A549 (cell line): ENCODE results near the gene HEBP1. TPM values are rescaled to one million over a fixed set of nuclear protein-coding genes. Genes with fewer than 3 reads are reported as not detected.

ENCODE experiments used
- ATAC-seq, 2 experiments: fragments of 200-7000 bp in 1 of 2; fragments of >200 bp in 1 of 2; cut with Nextera tagmentation in 1 of 2; cut with Tn5 transposase in 1 of 2; 3 replicates each; pipeline versions ENCODE4 v1.8.0 to v1.9.1; 2018 to 2020; ENCODE audit warnings: mild to moderate bottlenecking in 1 of 2, moderate library complexity in 1 of 2
- CTCF ChIA-PET: fragments of 300-600 bp; sonication (Branson Sonifier 250); formaldehyde crosslinking; extraction: SDS; loops from one replicate; lab custom pipeline; 2021; ENCODE audit warnings: antibody characterized with exemption, inconsistent platforms; lab: Yijun Ruan, JAX
- POLR2A ChIA-PET: fragments of 350-600 bp; formaldehyde crosslinking; extraction: SDS; loops from one replicate; lab custom pipeline; 2021; ENCODE audit warnings: antibody characterized with exemption, inconsistent platforms; lab: Yijun Ruan, JAX
- DNase-seq, 2 experiments: peaks; one replicate each; pipeline versions ENCODE4 v3.0.0 to v3.0.0-alpha.2; 2011 to 2016; ENCODE audit warnings: low read depth in 1 of 2, low spot score in 1 of 2
- FAIRE-seq: peaks from 2 replicates; lab custom pipeline; 2011; peaks lifted over from hg19 to GRCh38; lab: Jason Lieb, UNC
- H3K27ac ChIP-seq, 2 experiments: fragments of >200 bp; sonication (Bioruptor Twin); formaldehyde crosslinking; 3 replicates each; pipeline ENCODE4 v1.5.1; 2016 to 2017
- H3K4me1 ChIP-seq: fragments of >200 bp; sonication (Bioruptor Twin); formaldehyde crosslinking; 3 replicates; pipeline ENCODE4 v1.6.1; 2016
- H3K4me2 ChIP-seq: fragments of >200 bp; sonication (Bioruptor Twin); formaldehyde crosslinking; 3 replicates; pipeline ENCODE4 v1.6.1; 2016
- H3K4me3 ChIP-seq: fragments of >200 bp; sonication (Bioruptor Twin); formaldehyde crosslinking; 3 replicates; pipeline ENCODE4 v1.5.1; 2016
- H3K9me3 ChIP-seq: fragments of >200 bp; sonication (Bioruptor Twin); formaldehyde crosslinking; 3 replicates; pipeline ENCODE4 v1.6.1; 2016
- BHLHE40 ChIP-seq: IDR thresholded peaks from 2 replicates; pipeline ENCODE4 v1.6.1; 2012; ENCODE audit warnings: low read depth, low read length, inconsistent platforms
- CBX2 ChIP-seq: fragments of 200-600 bp; sonication (generic); IDR thresholded peaks from 2 replicates; pipeline ENCODE4 v1.6.1; 2016; ENCODE audit warnings: low read depth, mild to moderate bottlenecking, borderline replicate concordance
- CBX8 ChIP-seq: fragments of 200-600 bp; sonication (generic); IDR thresholded peaks from 2 replicates; pipeline ENCODE4 v1.6.1; 2016
- CEBPB ChIP-seq, 2 experiments: fragments of >200 bp in 1 of 2; sonication (Bioruptor Twin) in 1 of 2; formaldehyde crosslinking in 1 of 2; IDR thresholded peaks; 2 replicates each; pipeline ENCODE4 v1.6.1; 2012 to 2016
- CHD2 ChIP-seq: fragments of 150-350 bp; IDR thresholded peaks from 2 replicates; pipeline ENCODE4 v1.6.1; 2014; ENCODE audit warnings: low read length; ENCODE audit not compliant: partially characterized antibody
- EHF ChIP-seq: fragments of 250-450 bp; sonication (Bioruptor Pico); IDR thresholded peaks from 2 replicates; pipeline ENCODE4 v1.5.0; 2020; ENCODE audit warnings: mild to moderate bottlenecking
- EHMT2 ChIP-seq: fragments of 200-600 bp; sonication (generic); IDR thresholded peaks from 2 replicates; pipeline ENCODE4 v1.6.1; 2016; ENCODE audit warnings: antibody characterized with exemption, low read depth, mild to moderate bottlenecking, moderate library complexity
- EP300 ChIP-seq, 2 experiments: fragments of >200 bp; sonication (Bioruptor Twin); formaldehyde crosslinking; IDR thresholded peaks; 2 replicates in 1 of 2; 3 replicates in 1 of 2; pipeline ENCODE4 v1.6.1; 2016 to 2017
- FOSB ChIP-seq: fragments of 250-450 bp; sonication (Bioruptor Pico); IDR thresholded peaks from 2 replicates; pipeline ENCODE4 v1.5.0; 2020; ENCODE audit warnings: mild to moderate bottlenecking, moderate library complexity
- FOSL2 ChIP-seq, 2 experiments: fragments of 450-650 bp in 1 of 2; fragments of >200 bp in 1 of 2; sonication (Bioruptor Twin) in 1 of 2; formaldehyde crosslinking; IDR thresholded peaks; 2 replicates each; pipeline versions ENCODE4 v1.5.0 to v1.6.1; 2016 to 2020; ENCODE audit warnings: mild to moderate bottlenecking in 1 of 2, moderate library complexity in 1 of 2
- FOXS1 ChIP-seq: fragments of 250-450 bp; sonication (Bioruptor Pico); IDR thresholded peaks from 2 replicates; pipeline ENCODE4 v1.5.0; 2020; ENCODE audit warnings: mild to moderate bottlenecking, moderate library complexity
- GATA3 ChIP-seq: IDR thresholded peaks from 2 replicates; pipeline ENCODE4 v1.6.1; 2012; ENCODE audit warnings: borderline replicate concordance
- HDAC2 ChIP-seq: fragments of 200-600 bp; sonication (generic); IDR thresholded peaks from 2 replicates; pipeline ENCODE4 v1.6.1; 2016
- HOXA7 ChIP-seq: fragments of 250-450 bp; sonication (Bioruptor Pico); IDR thresholded peaks from 2 replicates; pipeline ENCODE4 v1.5.0; 2020; ENCODE audit warnings: mild to moderate bottlenecking, moderate library complexity
- HOXB13 ChIP-seq: fragments of 250-450 bp; sonication (Bioruptor Pico); IDR thresholded peaks from 2 replicates; pipeline ENCODE4 v1.5.0; 2020; ENCODE audit warnings: low read depth, mild to moderate bottlenecking, moderate library complexity
- HOXB5 ChIP-seq: fragments of 250-450 bp; sonication (Bioruptor Pico); IDR thresholded peaks from 2 replicates; pipeline ENCODE4 v1.5.0; 2020; ENCODE audit warnings: mild to moderate bottlenecking, moderate library complexity
- JUN ChIP-seq, 2 experiments: fragments of >200 bp; sonication (Bioruptor Twin); formaldehyde crosslinking; IDR thresholded peaks; 2 replicates in 1 of 2; 3 replicates in 1 of 2; pipeline ENCODE4 v1.6.1; 2016 to 2017
- JUNB ChIP-seq: fragments of >200 bp; sonication (Bioruptor Twin); formaldehyde crosslinking; IDR thresholded peaks from 2 replicates; pipeline ENCODE4 v1.6.1; 2016
- MAX ChIP-seq: IDR thresholded peaks from 2 replicates; pipeline ENCODE4 v1.6.1; 2012
- NR3C1 ChIP-seq: fragments of >200 bp; sonication (Bioruptor Twin); formaldehyde crosslinking; IDR thresholded peaks from 3 replicates; pipeline ENCODE4 v1.6.1; 2017
- PBX3 ChIP-seq: IDR thresholded peaks from 2 replicates; pipeline ENCODE4 v1.6.1; 2012
- PHF8 ChIP-seq: fragments of 200-600 bp; sonication (generic); IDR thresholded peaks from 2 replicates; pipeline ENCODE4 v1.6.1; 2016; ENCODE audit warnings: low read depth, mild to moderate bottlenecking, antibody characterized with exemption, moderate library complexity, borderline replicate concordance
- POLR2A ChIP-seq: IDR thresholded peaks from 2 replicates; pipeline ENCODE4 v1.6.1; 2012; ENCODE audit warnings: mild to moderate bottlenecking, low read length
- POLR2AphosphoS2 ChIP-seq: conservative IDR thresholded peaks from 2 replicates; pipeline ENCODE4 v1.6.1; 2012; ENCODE audit warnings: low read length, improper control_type of control experiment, inconsistent platforms
- RARB ChIP-seq: fragments of 250-450 bp; sonication (Bioruptor Pico); IDR thresholded peaks from 2 replicates; pipeline ENCODE4 v1.8.0; 2021; ENCODE audit warnings: mild to moderate bottlenecking, moderate library complexity
- RCOR1 ChIP-seq: fragments of 150-350 bp; IDR thresholded peaks from 2 replicates; pipeline ENCODE4 v1.6.1; 2014; ENCODE audit warnings: antibody characterized with exemption, low read length, low read depth
- TFCP2L1 ChIP-seq: fragments of 250-450 bp; sonication (Bioruptor Pico); IDR thresholded peaks from 2 replicates; pipeline ENCODE4 v1.5.0; 2021; ENCODE audit warnings: mild to moderate bottlenecking
- TP53 ChIP-seq: fragments of 250-450 bp; sonication (Bioruptor Pico); IDR thresholded peaks from 2 replicates; pipeline ENCODE4 v1.5.0; 2021; ENCODE audit warnings: mild to moderate bottlenecking, moderate library complexity
- USF2 ChIP-seq: fragments of 450-650 bp; IDR thresholded peaks from 2 replicates; pipeline ENCODE4 v1.6.1; 2014; ENCODE audit warnings: antibody characterized with exemption
- ZC3H11A ChIP-seq: fragments of 450-650 bp; IDR thresholded peaks from 2 replicates; pipeline ENCODE4 v1.6.1; 2014; ENCODE audit warnings: antibody characterized with exemption, mild to moderate bottlenecking
- ZFP36 ChIP-seq: fragments of 450-650 bp; IDR thresholded peaks from 2 replicates; pipeline ENCODE4 v1.6.1; 2014; ENCODE audit warnings: borderline replicate concordance; ENCODE audit not compliant: partially characterized antibody
- ZNF302 ChIP-seq: fragments of 250-450 bp; sonication (Bioruptor Pico); IDR thresholded peaks from 2 replicates; pipeline ENCODE4 v1.9.0; 2021; ENCODE audit warnings: inconsistent platforms, mild to moderate bottlenecking, moderate library complexity
- WGBS: methylation state at CpG from one replicate; pipeline ENCODE4 v1.1.6; 2017; ENCODE audit errors: missing lambda C conversion rate; 5-methylcytosine and 5-hydroxymethylcytosine counted together
- polyA plus RNA-seq, 4 experiments: library from polyadenylated mRNA; depleted of rRNA in 3 of 4; stranded (reverse); fragments of >200 nt; fragmentation: RNase III in 1 of 4; extraction: RNeasy Plus Mini Kit Qiagen cat#74134 plus additional on column Dnase treatment in 1 of 4; gene quantifications; 2 replicates in 3 of 4; 3 replicates in 1 of 4; pipeline ENCODE4 v1.2.3, GENCODE V29; 2011 to 2017

Gene HEBP1
- polyA plus RNA-seq, 2 of the 4 experiments (the other 2 are of a cell fraction): 24.8 to 48.9 TPM

GRCh38 chr12:12929696-12930095 is 70.4 kb downstream of the HEBP1 start:
- H3K4me2 ChIP-seq: no peak overlapping the region
- ChIA-PET CTCF (interaction anchor here (1.3 to 1.4 kb wide), 2 partner anchors 14 to 283 kb away, joined by 4 to 6 read pairs; no protein-coding TSS in a partner anchor), POLR2A (no interaction called here)
- no peak overlapping the region for H3K27ac ChIP-seq
- DNase-seq (no peak), ATAC-seq (no peak)
- peaks cover 20% of the 10 kb centered on the region for H3K4me1 ChIP-seq
- WGBS: 89% methylated on average over 6 of the region's 6 CpGs
- H3K4me3 ChIP-seq: no peak overlapping the region
- no peak for TF ChIP-seq TP53 (CRISPR knock-in tag)
- no peak for TF ChIP-seq CBX2
- TF ChIP-seq POLR2AphosphoS2: peak; percentile 80; the same call in 1 of the 2 replicates
- TF ChIP-seq, all 56 proteins: peak for 1
- no peaks in the 10 kb centered on the region for H3K9me3 ChIP-seq
- FAIRE-seq: no peak

- Histone ChIP-seq H3K9me3 (no peaks in the 10 kb centered on the region), H3K4me2 (peak overlapping the region; percentile 98), H3K4me3 (peak overlapping the region; percentile 74), H3K4me1 (peaks cover 25% of the 10 kb centered on the region), H3K27ac (peak overlapping the region; percentile 86 to 94)
- ChIA-PET CTCF (interaction anchor here (0.6 to 3.8 kb wide), 8 partner anchors 12 to 139 kb away, joined by 3 to 20 read pairs (median 3); no protein-coding TSS in a partner anchor), POLR2A (interaction anchor here (0.6 kb wide), 1 partner anchor 66 kb away, joined by 5 read pairs; no protein-coding TSS in a partner anchor)
- DNase-seq: peak; percentile 93 to 96
- WGBS: 6% methylated on average over 22 of the region's 27 CpGs
- peak; percentile 97 for FAIRE-seq
- ATAC-seq: peak; percentile 75 to 81
- TF ChIP-seq POLR2AphosphoS2: peak; percentile 98; the same call in 1 of the 2 replicates
- TF ChIP-seq FOSB: peak; percentile 56
- no peak for TF ChIP-seq CHD2
- no peak for TF ChIP-seq JUNB
- no peak for TF ChIP-seq FOXS1 (CRISPR knock-in tag)
- TF ChIP-seq USF2: peak; percentile 79
- TF ChIP-seq HOXA7 (CRISPR knock-in tag): peak; percentile 72; the same call in 1 of the 2 replicates
- no peak for TF ChIP-seq EHF (CRISPR knock-in tag)
- no peak for TF ChIP-seq EHMT2
- no peak for TF ChIP-seq TP53 (CRISPR knock-in tag)
- no peak for TF ChIP-seq HOXB13 (CRISPR knock-in tag)
- no peak for TF ChIP-seq HDAC2
- TF ChIP-seq FOSL2 (IDR thresholded peaks at IDR 0.05): no peak
- TF ChIP-seq FOSL2 (CRISPR knock-in tag; IDR thresholded peaks at IDR 0.05): no peak
- TF ChIP-seq JUN (IDR thresholded peaks at IDR 0.05): peak; percentile 28 to 59; a peak in 2 of 5 replicates
- TF ChIP-seq ZNF302 (CRISPR knock-in tag): no peak
- peak; percentile 82 for TF ChIP-seq MAX
- no peak; the same call in 1 of the 2 replicates for TF ChIP-seq GATA3
- no peak for TF ChIP-seq ZC3H11A
- TF ChIP-seq POLR2A: peak; percentile 72
- TF ChIP-seq RCOR1: no peak
- TF ChIP-seq CEBPB (IDR thresholded peaks at IDR 0.05): no peak
- peak; percentile 95 for TF ChIP-seq BHLHE40
- no peak for TF ChIP-seq PBX3
- no peak for TF ChIP-seq ZFP36
- TF ChIP-seq PHF8: peak; percentile 78; the same call in 1 of the 2 replicates
- TF ChIP-seq HOXB5: no peak
- no peak for TF ChIP-seq EP300 (IDR thresholded peaks at IDR 0.05)
- 0 out of 2 replicates have a peak, but pooled peaks have one; percentile 42 for TF ChIP-seq TFCP2L1 (CRISPR knock-in tag)
- TF ChIP-seq RARB (CRISPR knock-in tag): no peak
- no peak for TF ChIP-seq CBX2
- no peak for TF ChIP-seq NR3C1
- no peak for TF ChIP-seq CBX8
- TF ChIP-seq, all 56 proteins: peak for 10
Observed at GRCh38 chr12:12927211-12928079, 72.6 kb downstream of the HEBP1 start.
